NCI-H1417 treated with DMSO at 0.1 percent for 48 hours (cell line): ENCODE measurements around the gene LRTM2.

ENCODE experiments used
- DNase-seq: peaks from one replicate; lab custom pipeline; 2025; lab: John Stamatoyannopoulos, UW

LRTM2 gene

GRCh38 chr12:1797991-1798640 lies 22.2 kb upstream of the LRTM2 start:
- no peak for DNase-seq

GRCh38 chr12:1798641-1799020 lies 21.7 kb upstream of the LRTM2 start:
- DNase-seq, result no peak

GRCh38 chr12:1799051-1799881 lies 21.1 kb upstream of the LRTM2 start:
- no peak for DNase-seq

GRCh38 chr12:1799882-1800400 lies 20.4 kb upstream of the LRTM2 start:
- no peak for DNase-seq

- DNase-seq, result no peak
Observed at GRCh38 chr12:1800401-1801302, 19.7 kb upstream of the LRTM2 start.

GRCh38 chr12:1801303-1801975 lies 18.9 kb upstream of the LRTM2 start:
- no peak for DNase-seq

- DNase-seq, result no peak
Observed at GRCh38 chr12:1803736-1804135, 16.6 kb upstream of the LRTM2 start.

GRCh38 chr12:1804545-1805332 lies 15.6 kb upstream of the LRTM2 start:
- peak; percentile 3 for DNase-seq

- no peak for DNase-seq
Observed at GRCh38 chr12:1805441-1806081, 14.8 kb upstream of the LRTM2 start.

- DNase-seq, result no peak
Observed at GRCh38 chr12:1806301-1807086, 13.9 kb upstream of the LRTM2 start.

GRCh38 chr12:1807087-1807860 lies 13.1 kb upstream of the LRTM2 start:
- DNase-seq, result no peak

GRCh38 chr12:1808036-1808797 lies 12.1 kb upstream of the LRTM2 start:
- no peak for DNase-seq

- no peak for DNase-seq
Observed at GRCh38 chr12:1808798-1809480, 11.4 kb upstream of the LRTM2 start.

- DNase-seq, result no peak
Observed at GRCh38 chr12:1809591-1810190, 10.7 kb upstream of the LRTM2 start.

- DNase-seq, result no peak
Observed at GRCh38 chr12:1810201-1810930, 10.0 kb upstream of the LRTM2 start.

- no peak for DNase-seq
Observed at GRCh38 chr12:1810931-1811280, 9.5 kb upstream of the LRTM2 start.
